Embryonic facial prominence (tissue), 1 donor: ENCODE data around the gene CCSER2.
"Not testable (repeated sequence)": the region's sequence is repeated elsewhere in the genome, so short reads cannot be mapped to it uniquely, and the experiment has no call there.

ENCODE experiments used
- DNase-seq: peaks from one replicate; pipeline ENCODE4 v3.0.0-alpha.2; 2016; ENCODE audit errors: extremely low spot score

The CCSER2 gene

GRCh38 chr10:84311576-84311975 lies 16.8 kb upstream of the CCSER2 start:
- no peak for DNase-seq

- no peak for DNase-seq
Observed at GRCh38 chr10:84312816-84313215, 15.6 kb upstream of the CCSER2 start.

GRCh38 chr10:84314275-84314674 lies 14.1 kb upstream of the CCSER2 start:
- no peak for DNase-seq

- DNase-seq, result no peak
Observed at GRCh38 chr10:84317174-84317573, 11.2 kb upstream of the CCSER2 start.

- DNase-seq, result no peak
Observed at GRCh38 chr10:84321902-84322301, 6.5 kb upstream of the CCSER2 start.

GRCh38 chr10:84323566-84323965 lies 4.8 kb upstream of the CCSER2 start:
- not testable (repeated sequence) for DNase-seq

- not testable (repeated sequence) for DNase-seq
Observed at GRCh38 chr10:84326995-84327394, 1.4 kb upstream of the CCSER2 start.

GRCh38 chr10:84329196-84329611 lies 815 bp downstream of the CCSER2 start:
- DNase-seq, result no peak

- no peak for DNase-seq
Observed at GRCh38 chr10:84329986-84330651, 1.7 kb downstream of the CCSER2 start.

GRCh38 chr10:84331091-84331490 lies 2.7 kb downstream of the CCSER2 start:
- DNase-seq, result no peak

GRCh38 chr10:84333864-84334451 lies 5.6 kb downstream of the CCSER2 start:
- no peak for DNase-seq

GRCh38 chr10:84334811-84335210 lies 6.4 kb downstream of the CCSER2 start:
- DNase-seq, result no peak

- DNase-seq, result no peak
Observed at GRCh38 chr10:84335516-84335915, 7.1 kb downstream of the CCSER2 start.

- DNase-seq, result no peak
Observed at GRCh38 chr10:84336406-84337090, 8.2 kb downstream of the CCSER2 start.

- no peak for DNase-seq
Observed at GRCh38 chr10:84337199-84337598, 8.8 kb downstream of the CCSER2 start.

GRCh38 chr10:84339025-84339424 lies 10.6 kb downstream of the CCSER2 start:
- no peak for DNase-seq

- no peak for DNase-seq
Observed at GRCh38 chr10:84340187-84340586, 11.8 kb downstream of the CCSER2 start.

- DNase-seq, result no peak
Observed at GRCh38 chr10:84340632-84341537, 12.5 kb downstream of the CCSER2 start.

- no peak for DNase-seq
Observed at GRCh38 chr10:84341538-84341856, 13.1 kb downstream of the CCSER2 start.

- no peak for DNase-seq
Observed at GRCh38 chr10:84341983-84342382, 13.6 kb downstream of the CCSER2 start.

GRCh38 chr10:84342584-84342983 lies 14.2 kb downstream of the CCSER2 start:
- DNase-seq, result no peak

GRCh38 chr10:84343831-84344230 lies 15.4 kb downstream of the CCSER2 start:
- no peak for DNase-seq
